GM15510 (cell line): ENCODE measurements around the gene BIN1.
A peak's percentile ranks its signal among the peaks of the same experiment; 100 is the strongest.

Experiments
- POLR2A ChIP-seq: IDR thresholded peaks from 3 replicates; pipeline ENCODE4 v1.6.1; 2011; ENCODE audit warnings: borderline replicate concordance; ENCODE audit not compliant: insufficient read length; ENCODE audit errors: extremely low read depth

BIN1 gene

GRCh38 chr2:127091148-127091547, 15.8 kb downstream of the BIN1 start:
- no peak for TF ChIP-seq POLR2A

- TF ChIP-seq POLR2A, result no peak
Measured at GRCh38 chr2:127090281-127091120, 16.5 kb downstream of the BIN1 start.

- no peak for TF ChIP-seq POLR2A
Measured at GRCh38 chr2:127089478-127090235, 17.3 kb downstream of the BIN1 start.

GRCh38 chr2:127088706-127089105, 18.2 kb downstream of the BIN1 start:
- no peak for TF ChIP-seq POLR2A

GRCh38 chr2:127087791-127088495, 19.0 kb downstream of the BIN1 start:
- no peak for TF ChIP-seq POLR2A

GRCh38 chr2:127086990-127087790, 19.8 kb downstream of the BIN1 start:
- TF ChIP-seq POLR2A, result no peak

GRCh38 chr2:127085317-127085681, 21.7 kb downstream of the BIN1 start:
- no peak for TF ChIP-seq POLR2A

GRCh38 chr2:127084611-127085316, 22.2 kb downstream of the BIN1 start:
- no peak for TF ChIP-seq POLR2A

- TF ChIP-seq POLR2A, result no peak
Measured at GRCh38 chr2:127083819-127084503, 23.0 kb downstream of the BIN1 start.

- TF ChIP-seq POLR2A, result no peak
Measured at GRCh38 chr2:127082974-127083373, 24.0 kb downstream of the BIN1 start.

- peak; percentile 20 for TF ChIP-seq POLR2A
Measured at GRCh38 chr2:127081826-127082633, 24.9 kb downstream of the BIN1 start.

GRCh38 chr2:127080938-127081755, 25.8 kb downstream of the BIN1 start:
- peak; percentile 14 for TF ChIP-seq POLR2A
